ENCODE measurements around the gene TMEM145. TPM values are rescaled to one million over a fixed set of nuclear protein-coding genes. Genes with fewer than 3 reads are reported as not detected.

TMEM145 gene
- total RNA-seq, 2 experiments from 2014 or later, result 1.8 TPM; not detected in 1

GRCh38 chr19:42272989-42273406, 40.1 kb upstream of the TMEM145 start:
- CTCF ChIA-PET (ENCODE audit: unreplicated experiment), result no interaction called here
- intact Hi-C loops (cut with micrococcal nuclease; ENCODE audit: unreplicated experiment), result no loop called here

DNA sequence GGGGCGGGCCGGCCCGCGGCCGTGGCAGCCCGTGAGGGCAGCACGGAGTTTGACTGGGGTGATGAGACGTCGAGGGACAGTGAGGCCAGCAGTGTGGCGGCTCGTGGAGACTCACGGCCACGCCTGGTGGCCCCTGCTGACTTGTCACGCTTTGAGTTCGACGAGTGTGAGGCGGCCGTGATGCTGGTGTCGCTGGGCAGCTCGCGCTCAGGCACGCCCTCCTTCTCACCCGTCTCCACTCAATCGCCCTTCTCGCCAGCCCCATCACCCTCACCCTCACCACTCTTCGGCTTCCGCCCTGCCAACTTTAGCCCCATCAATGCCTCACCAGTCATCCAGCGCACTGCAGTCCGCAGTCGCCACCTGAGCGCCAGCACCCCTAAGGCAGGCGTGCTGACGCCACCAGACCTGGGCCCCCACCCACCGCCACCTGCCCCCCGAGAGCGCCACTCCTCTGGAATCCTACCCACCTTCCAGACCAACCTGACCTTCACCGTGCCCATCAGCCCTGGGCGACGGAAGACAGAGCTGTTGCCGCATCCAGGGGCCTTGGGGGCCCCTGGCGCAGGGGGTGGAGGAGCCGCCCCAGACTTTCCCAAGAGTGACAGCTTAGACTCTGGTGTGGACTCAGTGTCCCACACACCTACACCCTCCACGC, 39.6 kb upstream of the TMEM145 start:
- Histone ChIP-seq H3K9me3 (ENCODE audit: low read length) (no peaks in the 10 kb centered on the region), H3K4me1 (ENCODE audit: insufficient read depth, low read length, poor library complexity, severe bottlenecking) (peaks cover 28% of the 10 kb centered on the region), H4K20me1 (ENCODE audit: insufficient read depth, low read length) (no peaks in the 10 kb centered on the region), H3K36me3 (ENCODE audit: insufficient read depth, low read length) (0 out of 2 replicates have a peak, but pooled peaks cover 8% of the 10 kb centered on the region), H3K4me2 (ENCODE audit: low read length) (no peak overlapping the region), H3K4me3 (ENCODE audit: low read depth, low read length, poor library complexity, severe bottlenecking) (no peak overlapping the region), H3K27ac (ENCODE audit: low read depth, low read length, poor library complexity, severe bottlenecking) (no peak overlapping the region), H2AFZ (ENCODE audit: low read length) (no peak overlapping the region), H3K79me2 (ENCODE audit: insufficient read depth, low read depth, low read length) (peaks cover 9% of the 10 kb centered on the region; the same call in 1 of the 2 replicates), H3K9me2 (ENCODE audit: insufficient read depth, low read length) (no peaks in the 10 kb centered on the region)
- intact Hi-C loops (cut with micrococcal nuclease; ENCODE audit: unreplicated experiment), result no loop called here
- no TSS peak for BruUV-seq (replicated peaks)
- TF ChIP-seq CTCF (conservative IDR thresholded peaks at IDR 0.05; ENCODE audit: low read length) (no peak), EZH2phosphoT487 (IDR thresholded peaks at IDR 0.05; ENCODE audit: borderline replicate concordance, low read depth, low read length) (no peak)
- no peak for DNase-seq (ENCODE audit: low spot score)
- ChIA-PET CTCF (ENCODE audit: unreplicated experiment) (no interaction called here), POLR2A (no interaction called here)

More at GRCh38 chr19:42272989-42273406, 40.1 kb upstream of the TMEM145 start:
- Histone ChIP-seq H3K9me2 (ENCODE audit: insufficient read depth, low read length) (no peaks in the 10 kb centered on the region), H3K79me2 (ENCODE audit: insufficient read depth, low read depth, low read length) (peaks cover 9% of the 10 kb centered on the region; the same call in 1 of the 2 replicates), H3K4me3 (ENCODE audit: low read depth, low read length, poor library complexity, severe bottlenecking) (no peak overlapping the region), H2AFZ (ENCODE audit: low read length) (no peak overlapping the region), H3K27ac (ENCODE audit: low read depth, low read length, poor library complexity, severe bottlenecking) (no peak overlapping the region), H3K9me3 (ENCODE audit: low read length) (no peaks in the 10 kb centered on the region), H3K4me2 (ENCODE audit: low read length) (no peak overlapping the region), H4K20me1 (ENCODE audit: insufficient read depth, low read length) (no peaks in the 10 kb centered on the region), H3K36me3 (ENCODE audit: insufficient read depth, low read length) (0 out of 2 replicates have a peak, but pooled peaks cover 8% of the 10 kb centered on the region), H3K4me1 (ENCODE audit: insufficient read depth, low read length, poor library complexity, severe bottlenecking) (peaks cover 23% of the 10 kb centered on the region)
- POLR2A ChIA-PET, result no interaction called here
- no TSS peak for BruUV-seq (replicated peaks)
- no peak for DNase-seq (ENCODE audit: low spot score)
- TF ChIP-seq EZH2phosphoT487 (IDR thresholded peaks at IDR 0.05; ENCODE audit: borderline replicate concordance, low read depth, low read length) (no peak), CTCF (conservative IDR thresholded peaks at IDR 0.05; ENCODE audit: low read length) (no peak)

DNA sequence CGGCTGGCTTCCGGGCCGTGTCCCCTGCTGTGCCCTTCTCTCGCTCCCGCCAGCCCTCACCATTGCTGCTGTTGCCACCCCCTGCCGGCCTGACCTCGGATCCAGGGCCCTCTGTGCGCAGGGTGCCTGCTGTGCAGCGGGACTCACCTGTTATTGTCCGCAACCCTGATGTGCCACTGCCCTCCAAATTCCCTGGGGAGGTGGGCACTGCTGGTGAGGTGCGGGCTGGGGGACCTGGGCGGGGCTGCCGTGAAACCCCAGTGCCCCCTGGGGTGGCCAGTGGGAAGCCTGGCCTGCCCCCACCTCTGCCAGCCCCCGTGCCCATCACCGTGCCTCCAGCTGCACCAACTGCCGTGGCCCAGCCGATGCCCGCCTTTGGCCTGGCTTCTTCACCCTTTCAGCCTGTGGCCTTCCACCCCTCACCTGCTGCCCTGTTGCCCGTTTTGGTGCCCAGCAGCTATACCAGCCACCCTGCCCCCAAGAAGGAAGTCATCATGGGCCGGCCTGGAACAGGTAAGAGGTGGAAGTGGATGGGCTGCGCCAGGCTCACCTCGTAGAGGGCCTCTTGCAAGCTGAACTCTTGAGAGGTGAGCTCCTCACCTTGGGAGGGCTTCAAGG, 38.9 kb upstream of the TMEM145 start:
- Histone ChIP-seq H3K79me2 (ENCODE audit: insufficient read depth, low read depth, low read length) (peaks cover 9% of the 10 kb centered on the region; the same call in 1 of the 2 replicates), H3K36me3 (ENCODE audit: insufficient read depth, low read length) (0 out of 2 replicates have a peak, but pooled peaks cover 8% of the 10 kb centered on the region), H2AFZ (ENCODE audit: low read length) (no peak overlapping the region), H3K4me1 (ENCODE audit: insufficient read depth, low read length, poor library complexity, severe bottlenecking) (peaks cover 34% of the 10 kb centered on the region), H3K9me2 (ENCODE audit: insufficient read depth, low read length) (no peaks in the 10 kb centered on the region), H3K9me3 (ENCODE audit: low read length) (no peaks in the 10 kb centered on the region), H3K4me2 (ENCODE audit: low read length) (no peak overlapping the region), H3K4me3 (ENCODE audit: low read depth, low read length, poor library complexity, severe bottlenecking) (no peak overlapping the region), H3K27ac (ENCODE audit: low read depth, low read length, poor library complexity, severe bottlenecking) (no peak overlapping the region), H4K20me1 (ENCODE audit: insufficient read depth, low read length) (no peaks in the 10 kb centered on the region)
- intact Hi-C loops (cut with micrococcal nuclease; ENCODE audit: unreplicated experiment), result no loop called here
- BruUV-seq (replicated peaks), result no TSS peak
- no peak for DNase-seq (ENCODE audit: low spot score)
- ChIA-PET CTCF (ENCODE audit: unreplicated experiment) (no interaction called here), POLR2A (no interaction called here)
- no peak for TF ChIP-seq CTCF (conservative IDR thresholded peaks at IDR 0.05; ENCODE audit: low read length)
- TF ChIP-seq EZH2phosphoT487 (IDR thresholded peaks at IDR 0.05; ENCODE audit: borderline replicate concordance, low read depth, low read length), result no peak

Data from OCI-LY7 (cell line).